Heart right ventricle (tissue), 16 donors: ENCODE measurements around the gene TTC16. TPM values are rescaled to one million over a fixed set of nuclear protein-coding genes. Genes with fewer than 3 reads are reported as not detected.
A peak's percentile ranks its signal among the peaks of the same experiment; 100 is the strongest.

Source experiments
- ATAC-seq, 8 donors: fragments of 200-7000 bp; cut with Tn5 transposase; one replicate each; pipeline ENCODE4 v1.9.1; 2020; ENCODE audit warnings: mild to moderate bottlenecking in 8 of 8, moderate library complexity in 8 of 8, moderate number of reproducible peaks in 1 of 8
- DNase-seq, 2 donors: peaks; one replicate each; pipeline ENCODE4 v3.0.0-alpha.2; 2020
- H3K27ac ChIP-seq, 10 donors: fragments of 200-600 bp; sonication (generic) in 2 of 10; one replicate each; pipeline versions ENCODE4 v1.5.0 to v1.8.0; 2020 to 2022; ENCODE audit warnings: mild to moderate bottlenecking in 3 of 10
- H3K27me3 ChIP-seq, 7 donors: fragments of 200-600 bp; one replicate each; pipeline ENCODE4 v1.8.0; 2021 to 2022; ENCODE audit warnings: mild to moderate bottlenecking in 2 of 7
- H3K36me3 ChIP-seq, 9 donors: fragments of 200-600 bp; sonication (generic) in 1 of 9; one replicate each; pipeline versions ENCODE4 v1.5.0 to v1.8.0; 2020 to 2022; ENCODE audit warnings: mild to moderate bottlenecking in 2 of 9
- H3K4me1 ChIP-seq, 9 donors: fragments of 200-600 bp; sonication (generic) in 1 of 9; one replicate each; pipeline versions ENCODE4 v1.5.0 to v1.8.0; 2020 to 2022; ENCODE audit warnings: mild to moderate bottlenecking in 4 of 9
- H3K4me3 ChIP-seq, 10 donors: fragments of 200-600 bp; sonication (generic) in 2 of 10; one replicate each; pipeline versions ENCODE4 v1.5.0 to v1.8.0; 2020 to 2022; ENCODE audit warnings: mild to moderate bottlenecking in 7 of 10, moderate library complexity in 2 of 10
- H3K9me3 ChIP-seq, 11 donors: fragments of 200-600 bp in 10 of 11; sonication (generic) in 2 of 11; one replicate each; pipeline versions ENCODE4 v1.5.0 to v1.8.0; 2013 to 2022; ENCODE audit warnings: mild to moderate bottlenecking in 2 of 11, control low read depth in 1 of 11, moderate library complexity in 1 of 11
- CTCF ChIP-seq, 9 donors: fragments of 200-600 bp; sonication (generic) in 2 of 9; IDR thresholded peaks; one replicate each; pipeline versions ENCODE4 v1.5.0 to v1.8.0; 2021 to 2022; ENCODE audit warnings: antibody characterized with exemption in 9 of 9, mild to moderate bottlenecking in 5 of 9, moderate library complexity in 1 of 9
- WGBS, 2 donors: extraction: QIAGEN DNeasy Blood & Tissue Kit; methylation state at CpG; one replicate each; pipeline ENCODE4 v1.1.7; 2013; ENCODE audit warnings: inconsistent platforms in 1 of 2; 5-methylcytosine and 5-hydroxymethylcytosine counted together
- intact Hi-C, 10 donors: fragments of 100-400 bp; cut with DNase I; formaldehyde crosslinking; loops; one replicate each; pipeline versions ENCODE4 v1.11.1 to v1.14.2; 2022
- polyA plus RNA-seq, 2 donors: library from polyadenylated mRNA; stranded (reverse); fragments of 200-250 nt; gene quantifications; one replicate each; pipeline ENCODE4 v1.2.3, GENCODE V29; 2013
- total RNA-seq, 10 donors: library from RNA; stranded (reverse); fragmentation: NEBNext Ultra II Directional in 3 of 10; extraction: Animal tissue kit (Norgen Biotek cat#: 25700) in 3 of 10; gene quantifications; one replicate each; pipeline versions ENCODE4 v1.2.1 to v1.2.4, GENCODE V29; 2021 to 2023
- donor health status: Arrhythmogenic right ventricular cardiomyopathy.
- donor health status: ischemic (EF 13 %, LVEDD 7.1; RV severe dilation, severe dysfunction).
- donor health status: healthy with polysubstance abuse.
- donor health status: DM: no; HTN: yes; CAD: no.
- donor health status: DM: no; HTN: no; CAD: no.
- donor health status: ischemic (EF 25% LVEDD 6.9; RV normal size, moderate dysfunction).
- donor health status: ischemic (EF 25% LVEDD 5.7; RV mildly dilated, moderate dysfunction).
- donor health status: healthy.
- donor health status: DM: yes; HTN: yes; CAD: no.
- donor health status: Ischemic cardiomyopathy.
- donor health status: ischemic (EF 35%, LVEDD 5.7; RV mildly dilated, moderate dysfunction).
- donor health status: nonischemic (EF 11% LVEDD 7.7; RV severe dilation, severe dysfunction).
- donor health status: DM: yes; HTN: yes; CAD: no.
- donor health status: PGD.
- donor health status: ischemic (EF 29% LVEDD 5.4; RV normal size, mild dysfunction).
- donor health status: nonischemic (EF 23%, LVEDD 6.1; RV moderate dilation, normal function).

The TTC16 gene
- total and polyA plus RNA-seq, 12 donors: 0.04 to 1.4 (median 0.32) TPM; not detected in 1

GRCh38 chr9:127698386-127698785 lies 17.5 kb upstream of the TTC16 start:
- Histone ChIP-seq H3K27me3 (no peaks in the 10 kb centered on the region), H3K9me3 (no peaks in the 10 kb centered on the region), H3K27ac (peak overlapping the region in 6 of 10 donors; percentile 72 to 93 (median 88)), H3K4me3 (no peak overlapping the region), H3K36me3 (peaks cover 0 to 11% (median 0%) of the 10 kb centered on the region in 9 donors), H3K4me1 (peaks cover 0 to 17% (median 5%) of the 10 kb centered on the region in 9 donors)
- intact Hi-C loops: loop anchor here in 1 of 10 donors (10.0 kb wide), 1 partner anchor 204 kb away; no protein-coding TSS in a partner anchor
- no peak for TF ChIP-seq CTCF (IDR thresholded peaks at IDR 0.05)
- ATAC-seq: no peak
- WGBS, 2 donors: 92 to 95% methylated on average over 5 of the region's 5 CpGs
- DNase-seq: no peak

- no peaks in the 10 kb centered on the region for H3K9me3 ChIP-seq
- H3K27ac ChIP-seq: peak overlapping the region; percentile 68 to 93 (median 86)
- intact Hi-C loops: loop anchor here in 1 of 10 donors (10.0 kb wide), 1 partner anchor 204 kb away; no protein-coding TSS in a partner anchor
- H3K36me3 ChIP-seq: peaks cover 0 to 6% (median 0%) of the 10 kb centered on the region in 9 donors
- TF ChIP-seq CTCF (IDR thresholded peaks at IDR 0.05): peak in 5 of 9 donors; percentile 13 to 32 (median 24)
- peak; percentile 96 to 99 for DNase-seq
- H3K4me3 ChIP-seq: peak overlapping the region in 8 of 10 donors; percentile 11 to 49 (median 38)
- no peaks in the 10 kb centered on the region for H3K27me3 ChIP-seq
- WGBS, 2 donors: 12 to 13% methylated on average over 41 of the region's 41 CpGs
- ATAC-seq: peak; percentile 98 to 99 (median 99)
- H3K4me1 ChIP-seq: peaks cover 0 to 17% (median 5%) of the 10 kb centered on the region in 9 donors
These were observed 16.8 kb upstream of the TTC16 start for GRCh38 chr9:127698985-127699670.

- no peaks in the 10 kb centered on the region for H3K9me3 ChIP-seq
- ATAC-seq (no peak), DNase-seq (no peak)
- TF ChIP-seq CTCF (IDR thresholded peaks at IDR 0.05): no peak
- H3K36me3 ChIP-seq: peaks cover 0 to 4% (median 0%) of the 10 kb centered on the region in 9 donors
- H3K27ac ChIP-seq: peak overlapping the region in 8 of 10 donors; percentile 42 to 93 (median 86)
- WGBS, 2 donors: 96% methylated on average over 2 of the region's 2 CpGs
- intact Hi-C loops: no loop called here
- no peak overlapping the region for H3K4me3 ChIP-seq
- peaks cover 0 to 17% (median 5%) of the 10 kb centered on the region in 9 donors for H3K4me1 ChIP-seq
- no peaks in the 10 kb centered on the region for H3K27me3 ChIP-seq
These were observed 15.7 kb upstream of the TTC16 start for GRCh38 chr9:127700140-127700539.

GRCh38 chr9:127700594-127701255 lies 15.2 kb upstream of the TTC16 start:
- Histone ChIP-seq H3K36me3 (no peaks in the 10 kb centered on the region), H3K27me3 (no peaks in the 10 kb centered on the region), H3K27ac (no peak overlapping the region), H3K4me3 (no peak overlapping the region), H3K9me3 (no peaks in the 10 kb centered on the region), H3K4me1 (peaks cover 0 to 17% (median 5%) of the 10 kb centered on the region in 9 donors)
- TF ChIP-seq CTCF (IDR thresholded peaks at IDR 0.05): no peak
- intact Hi-C loops: no loop called here
- no peak for DNase-seq
- no peak for ATAC-seq
- 81 to 87% methylated on average over 5 of the region's 5 CpGs for WGBS, 2 donors
